ENCODE data around the gene ELL2.

GRCh38 chr5:95988094-95988493 is 26.4 kb upstream of the ELL2 start:
- TF ChIP-seq CTCF (IDR thresholded peaks at IDR 0.05): no peak
- TF ChIP-seq POLR2A (IDR thresholded peaks at IDR 0.05): no peak
- no peak for TF ChIP-seq POLR2AphosphoS5 (IDR thresholded peaks at IDR 0.05)

All from prostate gland (tissue), 2 donors.